Panc1 (cell line): ENCODE data around the gene SCAP. TPM values are rescaled to one million over a fixed set of nuclear protein-coding genes. Genes with fewer than 3 reads are reported as not detected.

Experiments
- ATAC-seq: fragments of 200-7000 bp; cut with Tn5 transposase; 2 replicates; pipeline ENCODE4 v1.9.1; 2020; ENCODE audit warnings: mild to moderate bottlenecking, moderate library complexity
- BruUV-seq: library from RNA; stranded (reverse); fragments of 400-500 nt; replicated peaks from 2 replicates; lab custom pipeline; 2021; lab: Mats Ljungman, UMichigan
- CTCF ChIA-PET: fragments of 300-600 bp; sonication (Branson Sonifier 250); formaldehyde crosslinking; loops from one replicate; lab custom pipeline; 2022; ENCODE audit warnings: antibody characterized with exemption; lab: Charles Lee
- POLR2A ChIA-PET: fragments of 300-600 bp; sonication (Branson Sonifier 250); formaldehyde crosslinking; loops from one replicate; lab custom pipeline; 2022; ENCODE audit warnings: antibody characterized with exemption; lab: Charles Lee
- DNase-seq: peaks from one replicate; pipeline ENCODE4 v3.0.0-alpha.2; 2010; ENCODE audit warnings: low read depth, low spot score
- H3K27ac ChIP-seq: 2 replicates; pipeline ENCODE4 v1.5.1; 2011; ENCODE audit warnings: mild to moderate bottlenecking, low read length, inconsistent platforms
- H3K27me3 ChIP-seq: fragments of 200-500 bp; sonication (Bioruptor generic); 2 replicates; pipeline ENCODE4 v1.6.0; 2014; ENCODE audit warnings: low read length, inconsistent platforms; ENCODE audit not compliant: control insufficient read depth, insufficient read depth
- H3K36me3 ChIP-seq: fragments of 200-500 bp; sonication (Bioruptor generic); 2 replicates; pipeline ENCODE4 v1.5.1; 2014; ENCODE audit warnings: inconsistent platforms, mild to moderate bottlenecking, low read length, moderate library complexity; ENCODE audit not compliant: control insufficient read depth, insufficient read depth
- H3K4me1 ChIP-seq: 2 replicates; pipeline ENCODE4 v1.5.1; 2011; ENCODE audit warnings: inconsistent platforms, mild to moderate bottlenecking, low read length, moderate library complexity; ENCODE audit not compliant: control insufficient read depth, insufficient read depth
- H3K4me3 ChIP-seq, 2 experiments: 2 replicates each; pipeline ENCODE4 v1.5.1; 2011 to 2012; ENCODE audit warnings: low read depth in 2 of 2, low read length in 2 of 2, mild to moderate bottlenecking in 2 of 2, inconsistent platforms in 1 of 2, moderate library complexity in 1 of 2
- H3K9me3 ChIP-seq: fragments of 200-500 bp; sonication (Bioruptor generic); 2 replicates; pipeline ENCODE4 v1.5.1; 2014; ENCODE audit warnings: low read depth, mild to moderate bottlenecking, inconsistent platforms, low read length, moderate library complexity; ENCODE audit not compliant: control insufficient read depth, insufficient read depth
- POLR2AphosphoS5 ChIP-seq: IDR thresholded peaks from 2 replicates; pipeline ENCODE4 v1.6.1; 2012; ENCODE audit warnings: mild to moderate bottlenecking, low read depth, low read length, moderate library complexity
- SIN3A ChIP-seq: IDR thresholded peaks from 2 replicates; pipeline ENCODE4 v1.6.1; 2012; ENCODE audit warnings: low read depth, mild to moderate bottlenecking, low read length, moderate library complexity, borderline replicate concordance; ENCODE audit not compliant: insufficient read depth
- TCF7L2 ChIP-seq: IDR thresholded peaks from 2 replicates; pipeline ENCODE4 v1.6.1; 2011; ENCODE audit warnings: mild to moderate bottlenecking, low read depth, low read length, inconsistent platforms
- in situ Hi-C: cut with HindIII; loops from 2 replicates; pipeline ENCODE4 v1.10.0; 2016; ENCODE audit warnings: low sequenced_read_pairs, low pct_unique_long_range_greater_than_20kb
- intact Hi-C: fragments of 100-400 bp; cut with micrococcal nuclease; formaldehyde crosslinking; loops from one replicate; pipeline ENCODE4 v1.10.0; 2022; ENCODE audit not compliant: unreplicated experiment
- total RNA-seq: library from RNA; stranded (reverse); gene quantifications from one replicate; pipeline ENCODE4 v1.2.1, GENCODE V29; 2021; ENCODE audit not compliant: unreplicated experiment
- TF ChIP-seq, protein P1 (sequence below): fragments of 450-650 bp; IDR thresholded peaks from 2 replicates; pipeline ENCODE4 v1.5.1; 2017; ENCODE audit warnings: mild to moderate bottlenecking
- TF ChIP-seq, protein P2 (sequence below), 2 experiments: IDR thresholded peaks; 2 replicates each; pipeline ENCODE4 v1.6.1; 2011 to 2012; ENCODE audit warnings: low read depth in 2 of 2, control low read depth in 1 of 2, low read length in 1 of 2, mild to moderate bottlenecking in 1 of 2, moderate library complexity in 1 of 2; ENCODE audit not compliant: insufficient read depth in 1 of 2

The SCAP gene
- total RNA-seq, 1 experiment from 2014 or later = 49.7 TPM

DNA sequence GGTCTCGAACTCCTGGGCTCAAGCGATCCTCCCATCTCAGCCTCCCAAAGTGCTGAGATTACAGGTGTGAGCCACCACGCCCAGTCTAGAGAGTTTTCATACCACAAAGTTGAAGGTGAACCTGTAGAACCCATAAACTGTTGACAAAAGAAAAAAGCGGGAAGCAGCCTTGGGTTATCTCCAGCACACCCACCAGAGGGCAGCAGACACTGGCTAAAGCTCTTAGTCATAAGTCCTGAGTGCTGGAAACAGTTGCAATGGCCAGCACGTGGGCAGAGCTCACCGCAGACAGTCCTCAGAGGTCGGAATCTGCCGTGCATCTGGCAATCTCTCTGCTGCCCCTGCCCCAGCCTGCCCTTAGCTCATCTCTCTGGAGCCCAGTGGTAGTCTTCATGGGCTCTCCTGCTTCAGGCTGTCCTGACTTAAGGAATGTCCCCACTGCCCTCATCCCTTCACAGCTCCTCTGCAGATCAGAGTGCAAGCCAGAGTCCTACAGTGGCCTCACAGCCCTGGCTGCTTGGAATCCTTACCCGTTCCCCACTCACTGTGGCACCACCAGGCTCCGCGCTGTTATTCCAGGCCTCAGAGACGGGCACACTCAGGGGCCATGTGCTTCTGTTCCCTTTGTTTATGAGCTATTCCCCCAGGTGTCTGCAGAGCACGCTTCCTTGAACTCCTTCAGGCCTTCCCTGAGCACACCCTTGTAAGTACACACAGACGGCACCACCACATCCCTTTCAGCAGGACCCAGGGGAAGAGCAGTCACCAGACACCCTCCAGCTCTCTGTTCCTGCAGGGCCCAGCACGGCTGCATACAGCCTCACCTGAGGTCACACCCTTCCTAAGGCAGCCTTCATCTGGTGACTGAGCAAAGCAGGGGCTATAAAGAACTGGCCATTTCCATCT lies 46.6 kb upstream of the SCAP start:
- in situ Hi-C loops (no loop called here), intact Hi-C loops (loop anchor here (5.0 to 10.0 kb wide), 2 partner anchors 72 to 265 kb away; no protein-coding TSS in a partner anchor)
- Histone ChIP-seq H3K9me3 (no peaks in the 10 kb centered on the region), H3K4me1 (no peaks in the 10 kb centered on the region), H3K4me3 (no peak overlapping the region), H3K27ac (no peak overlapping the region), H3K36me3 (no peaks in the 10 kb centered on the region), H3K27me3 (no peaks in the 10 kb centered on the region)
- CTCF ChIA-PET = interaction anchor here (0.6 to 0.9 kb wide), 6 partner anchors 50 to 600 kb away, joined by 3 to 5 read pairs (median 4); no protein-coding TSS in a partner anchor
- peak; percentile 95 for ATAC-seq
- TF ChIP-seq, protein P1, sequence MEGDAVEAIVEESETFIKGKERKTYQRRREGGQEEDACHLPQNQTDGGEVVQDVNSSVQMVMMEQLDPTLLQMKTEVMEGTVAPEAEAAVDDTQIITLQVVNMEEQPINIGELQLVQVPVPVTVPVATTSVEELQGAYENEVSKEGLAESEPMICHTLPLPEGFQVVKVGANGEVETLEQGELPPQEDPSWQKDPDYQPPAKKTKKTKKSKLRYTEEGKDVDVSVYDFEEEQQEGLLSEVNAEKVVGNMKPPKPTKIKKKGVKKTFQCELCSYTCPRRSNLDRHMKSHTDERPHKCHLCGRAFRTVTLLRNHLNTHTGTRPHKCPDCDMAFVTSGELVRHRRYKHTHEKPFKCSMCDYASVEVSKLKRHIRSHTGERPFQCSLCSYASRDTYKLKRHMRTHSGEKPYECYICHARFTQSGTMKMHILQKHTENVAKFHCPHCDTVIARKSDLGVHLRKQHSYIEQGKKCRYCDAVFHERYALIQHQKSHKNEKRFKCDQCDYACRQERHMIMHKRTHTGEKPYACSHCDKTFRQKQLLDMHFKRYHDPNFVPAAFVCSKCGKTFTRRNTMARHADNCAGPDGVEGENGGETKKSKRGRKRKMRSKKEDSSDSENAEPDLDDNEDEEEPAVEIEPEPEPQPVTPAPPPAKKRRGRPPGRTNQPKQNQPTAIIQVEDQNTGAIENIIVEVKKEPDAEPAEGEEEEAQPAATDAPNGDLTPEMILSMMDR = peak; percentile 83
- TF ChIP-seq, protein P2, sequence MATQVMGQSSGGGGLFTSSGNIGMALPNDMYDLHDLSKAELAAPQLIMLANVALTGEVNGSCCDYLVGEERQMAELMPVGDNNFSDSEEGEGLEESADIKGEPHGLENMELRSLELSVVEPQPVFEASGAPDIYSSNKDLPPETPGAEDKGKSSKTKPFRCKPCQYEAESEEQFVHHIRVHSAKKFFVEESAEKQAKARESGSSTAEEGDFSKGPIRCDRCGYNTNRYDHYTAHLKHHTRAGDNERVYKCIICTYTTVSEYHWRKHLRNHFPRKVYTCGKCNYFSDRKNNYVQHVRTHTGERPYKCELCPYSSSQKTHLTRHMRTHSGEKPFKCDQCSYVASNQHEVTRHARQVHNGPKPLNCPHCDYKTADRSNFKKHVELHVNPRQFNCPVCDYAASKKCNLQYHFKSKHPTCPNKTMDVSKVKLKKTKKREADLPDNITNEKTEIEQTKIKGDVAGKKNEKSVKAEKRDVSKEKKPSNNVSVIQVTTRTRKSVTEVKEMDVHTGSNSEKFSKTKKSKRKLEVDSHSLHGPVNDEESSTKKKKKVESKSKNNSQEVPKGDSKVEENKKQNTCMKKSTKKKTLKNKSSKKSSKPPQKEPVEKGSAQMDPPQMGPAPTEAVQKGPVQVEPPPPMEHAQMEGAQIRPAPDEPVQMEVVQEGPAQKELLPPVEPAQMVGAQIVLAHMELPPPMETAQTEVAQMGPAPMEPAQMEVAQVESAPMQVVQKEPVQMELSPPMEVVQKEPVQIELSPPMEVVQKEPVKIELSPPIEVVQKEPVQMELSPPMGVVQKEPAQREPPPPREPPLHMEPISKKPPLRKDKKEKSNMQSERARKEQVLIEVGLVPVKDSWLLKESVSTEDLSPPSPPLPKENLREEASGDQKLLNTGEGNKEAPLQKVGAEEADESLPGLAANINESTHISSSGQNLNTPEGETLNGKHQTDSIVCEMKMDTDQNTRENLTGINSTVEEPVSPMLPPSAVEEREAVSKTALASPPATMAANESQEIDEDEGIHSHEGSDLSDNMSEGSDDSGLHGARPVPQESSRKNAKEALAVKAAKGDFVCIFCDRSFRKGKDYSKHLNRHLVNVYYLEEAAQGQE (IDR thresholded peaks at IDR 0.05; ENCODE audit: insufficient read depth in 1 of 2, low read depth in 2 of 2, low read length in 1 of 2) = no peak
- TF ChIP-seq POLR2AphosphoS5 (no peak), SIN3A (no peak), TCF7L2 (no peak)
- POLR2A ChIA-PET = interaction anchor here (0.6 kb wide), 1 partner anchor 276 kb away, joined by 6 read pairs; no protein-coding TSS in a partner anchor
- BruUV-seq = no TSS peak
- DNase-seq = peak; percentile 68

DNA sequence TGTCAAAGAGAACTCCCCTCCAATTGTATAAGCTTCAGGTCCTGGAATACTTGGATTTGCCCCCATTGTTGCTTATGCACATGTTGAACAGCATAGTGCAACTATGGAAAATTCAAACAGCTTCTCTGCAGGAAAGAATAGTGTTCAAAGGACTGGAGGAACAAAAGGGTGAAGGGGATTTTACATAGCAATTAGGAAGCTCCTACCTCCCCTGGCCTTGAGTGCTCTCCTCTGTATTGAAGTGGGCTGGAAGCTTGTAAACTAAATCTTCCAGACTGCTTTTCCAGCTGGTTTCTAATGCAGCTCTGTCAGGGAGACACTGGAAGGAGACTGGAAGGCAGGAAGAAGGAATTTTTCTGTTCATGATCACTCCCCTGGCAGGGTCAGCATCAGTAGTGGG lies 45.0 kb upstream of the SCAP start:
- Histone ChIP-seq H3K27ac (no peak overlapping the region), H3K9me3 (no peaks in the 10 kb centered on the region), H3K4me3 (no peak overlapping the region), H3K4me1 (no peaks in the 10 kb centered on the region), H3K27me3 (no peaks in the 10 kb centered on the region), H3K36me3 (no peaks in the 10 kb centered on the region)
- in situ Hi-C loops (no loop called here), intact Hi-C loops (loop anchor here (5.0 to 10.0 kb wide), 2 partner anchors 74 to 267 kb away; no protein-coding TSS in a partner anchor)
- DNase-seq (no peak), ATAC-seq (no peak)
- ChIA-PET POLR2A (interaction anchor here (0.6 kb wide), 1 partner anchor 124 kb away, joined by 3 read pairs; no protein-coding TSS in a partner anchor), CTCF (interaction anchor here (0.5 to 0.6 kb wide), 2 partner anchors 277 to 951 kb away, joined by 4 to 5 read pairs; no protein-coding TSS in a partner anchor)
- TF ChIP-seq TCF7L2 (no peak), POLR2AphosphoS5 (no peak)
- BruUV-seq = no TSS peak
